Amygdala (tissue), 56 donors: ENCODE results near the gene C16orf74.

Experiments used
- DNase-seq, 56 donors: peaks; one replicate each; lab custom pipeline; 2025; lab: John Stamatoyannopoulos, UW

C16orf74 gene

DNA sequence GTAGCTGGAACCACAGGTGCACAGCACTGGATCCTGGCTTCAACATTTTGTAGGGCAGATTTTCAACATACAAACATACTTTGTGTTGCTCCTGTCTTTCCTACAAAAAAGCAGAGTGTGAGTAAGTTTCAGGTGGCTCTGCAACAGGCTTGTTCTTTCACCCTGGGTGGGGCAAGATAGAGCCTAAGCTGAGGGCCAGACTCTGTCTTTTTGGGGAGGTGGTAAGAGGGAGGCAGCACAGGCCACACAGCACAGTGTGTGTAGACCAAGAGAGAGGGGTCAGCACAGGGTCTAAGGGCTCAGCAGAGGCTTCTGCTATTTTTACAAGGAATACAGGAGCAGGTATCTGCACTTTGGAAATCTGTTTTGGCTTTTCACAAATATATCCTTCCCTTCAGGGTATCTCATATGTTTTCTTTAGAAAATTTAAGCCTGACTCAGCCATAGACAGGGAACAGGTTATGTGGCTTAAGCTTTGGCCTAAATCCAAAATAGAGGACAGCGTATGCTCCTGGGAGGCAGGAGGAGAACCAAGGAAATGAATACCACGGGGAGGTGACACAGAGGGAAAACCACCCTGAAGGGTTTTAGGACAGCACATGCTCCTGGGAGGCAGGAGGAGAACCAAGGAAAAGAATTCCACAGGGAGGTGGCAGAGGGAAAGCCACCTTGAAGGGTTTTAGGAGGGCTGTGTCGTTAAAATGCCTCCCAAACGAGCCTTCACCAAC lies 26.9 kb upstream of the C16orf74 start:
- DNase-seq, result no peak

DNA sequence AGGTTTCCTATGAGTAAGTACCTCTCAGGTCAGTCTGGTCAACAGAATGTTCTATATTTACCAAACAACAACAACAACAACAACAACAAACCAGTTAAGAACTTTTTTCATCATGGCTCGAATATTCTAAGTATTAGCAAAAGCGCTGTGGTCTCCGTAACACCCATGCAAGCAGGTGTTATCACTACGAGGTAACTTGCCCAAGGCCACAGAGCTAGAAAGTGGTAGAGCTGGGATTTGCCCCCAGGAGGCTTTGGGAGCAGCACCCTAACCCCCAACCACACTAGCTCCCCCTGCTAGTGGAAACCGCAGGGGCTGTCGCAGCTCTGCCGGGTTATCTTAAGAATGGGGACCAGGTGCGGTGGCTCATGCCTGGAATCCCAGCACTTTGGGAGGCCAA lies 23.9 kb upstream of the C16orf74 start:
- no peak for DNase-seq

DNA sequence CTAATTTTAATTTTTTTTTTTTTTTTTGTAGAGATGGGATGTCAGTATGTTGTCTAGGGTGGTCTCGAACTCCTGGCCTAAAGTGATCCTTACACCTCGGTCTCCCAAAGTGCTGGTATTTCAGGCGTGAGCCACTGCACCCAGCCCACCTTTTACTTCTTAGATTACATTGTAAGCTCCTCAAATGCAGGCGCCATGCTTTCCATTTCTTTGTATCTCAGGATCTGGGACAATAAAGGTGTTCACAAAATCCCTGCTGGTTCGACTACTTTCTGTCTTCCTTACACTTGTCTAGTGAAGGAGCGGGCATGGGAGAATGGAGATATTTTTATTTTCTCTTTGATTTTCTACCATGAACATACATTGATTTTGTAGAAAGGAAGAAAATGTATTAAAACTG lies 23.2 kb upstream of the C16orf74 start:
- no peak for DNase-seq

DNA sequence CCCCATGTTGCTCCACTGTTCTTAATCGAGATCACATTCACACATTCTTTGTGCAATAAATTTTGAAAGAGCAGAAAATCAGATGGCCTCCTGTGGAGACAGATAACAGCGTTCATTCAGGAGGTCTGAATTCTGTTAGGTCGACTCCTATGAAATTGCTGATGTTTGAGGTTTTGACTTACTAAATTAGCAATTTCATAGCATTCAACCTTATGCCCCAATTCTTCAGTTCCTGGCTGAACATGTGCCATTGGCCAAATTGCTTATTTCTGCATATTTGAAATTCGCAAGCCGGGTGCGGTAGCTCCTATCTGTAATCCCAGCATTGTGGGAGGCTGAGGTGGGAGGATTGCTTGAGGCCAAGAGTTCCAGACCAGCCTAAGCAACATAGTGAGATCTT lies 22.1 kb upstream of the C16orf74 start:
- DNase-seq, result no peak

DNA sequence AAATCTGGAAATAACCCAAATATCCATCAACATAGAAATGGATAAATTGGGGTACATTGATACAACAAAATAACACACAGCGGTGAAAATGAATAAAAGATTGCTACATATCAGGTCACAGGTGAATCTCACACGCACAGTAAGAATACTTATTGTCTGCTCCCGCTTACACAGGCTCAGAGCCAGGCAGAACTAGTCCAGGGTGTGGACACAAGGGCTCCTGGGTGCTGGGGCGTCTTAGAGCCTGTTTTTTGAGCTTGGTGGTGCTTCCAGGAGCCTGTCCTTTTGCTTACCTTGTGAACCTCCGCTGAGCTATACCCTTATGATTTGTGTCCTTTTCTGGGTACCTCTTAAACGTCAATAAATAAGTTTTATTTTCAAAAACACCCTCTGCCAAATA lies 19.8 kb upstream of the C16orf74 start:
- DNase-seq, result no peak

DNA sequence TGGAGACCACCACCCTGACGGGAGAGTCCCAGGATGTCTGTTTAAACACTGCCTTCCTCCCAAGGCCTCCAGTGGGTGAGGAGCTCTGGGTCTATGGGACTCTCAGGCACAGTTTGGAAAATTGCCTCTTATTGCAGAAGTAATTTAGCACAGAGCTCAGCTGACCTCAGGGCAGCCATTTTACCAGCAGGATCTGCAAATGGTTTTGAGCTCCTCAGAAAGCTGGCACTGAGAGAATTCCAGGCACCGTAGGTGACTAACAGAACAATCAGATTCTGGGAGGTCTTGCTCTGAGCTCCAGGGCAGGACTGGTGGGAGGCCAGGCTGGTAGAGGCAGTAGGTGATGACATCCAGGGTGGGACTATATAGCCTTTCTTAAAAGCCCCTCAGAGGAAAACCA lies 17.3 kb upstream of the C16orf74 start:
- DNase-seq, result no peak

DNA sequence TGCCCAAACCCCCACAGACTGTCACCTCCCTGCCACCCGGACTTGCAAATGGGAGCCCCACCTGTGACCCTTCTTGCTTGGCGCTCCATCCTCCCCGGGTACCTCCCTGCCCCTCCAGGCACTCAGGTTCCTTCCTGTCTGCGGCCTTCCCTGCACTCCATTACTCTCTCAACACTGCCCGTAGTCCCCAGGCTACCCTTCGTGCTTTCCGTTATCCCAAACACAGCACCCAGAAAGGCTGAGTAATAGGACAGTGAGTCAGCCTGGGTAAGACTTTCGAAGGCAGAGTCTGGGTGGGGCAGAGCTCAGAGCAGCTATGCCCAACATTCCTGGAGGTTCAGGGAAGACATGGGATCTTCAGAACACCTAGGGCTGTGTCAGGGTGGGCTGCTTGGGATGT lies 16.6 kb upstream of the C16orf74 start:
- no peak for DNase-seq

DNA sequence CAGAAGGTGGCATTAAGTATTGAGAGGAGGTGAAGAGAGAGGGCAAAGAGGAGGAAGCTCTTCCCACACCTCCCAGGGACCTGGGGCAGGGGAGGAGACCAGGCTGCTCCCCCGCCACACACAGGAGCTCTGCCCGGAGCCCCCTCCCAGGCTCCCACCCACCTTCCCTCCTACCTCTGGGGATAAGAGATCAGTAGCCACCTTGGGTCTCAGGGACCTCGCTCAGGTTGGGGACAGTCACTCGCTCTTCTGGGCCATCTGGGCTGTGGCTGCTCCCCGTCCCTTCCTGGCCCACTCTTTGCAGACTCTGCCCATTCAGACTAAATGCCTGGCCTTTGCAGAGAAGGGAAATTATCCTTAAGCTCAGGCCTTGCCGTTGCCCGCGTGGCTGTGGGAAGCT lies 14.9 kb upstream of the C16orf74 start:
- DNase-seq, result no peak

DNA sequence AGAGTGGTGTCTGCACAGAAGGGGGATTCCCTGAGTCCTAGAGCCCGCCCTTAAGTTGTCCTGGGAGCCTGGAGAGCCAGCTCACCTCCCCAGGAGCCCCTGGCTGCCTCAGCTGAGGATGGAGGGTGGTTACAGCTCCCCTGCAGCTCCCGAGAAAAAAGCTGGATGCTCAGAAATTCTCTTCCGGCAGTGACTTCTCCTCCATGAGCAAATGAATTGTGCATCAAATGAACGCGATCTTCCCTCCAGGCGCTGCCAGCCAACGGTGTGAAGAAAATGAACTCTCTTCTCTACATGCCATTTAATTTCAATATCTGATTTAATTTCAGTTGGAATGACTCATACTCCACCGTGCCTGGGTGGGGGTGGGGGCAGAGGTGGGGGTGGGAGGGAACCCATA lies 14.3 kb upstream of the C16orf74 start:
- DNase-seq, result no peak

DNA sequence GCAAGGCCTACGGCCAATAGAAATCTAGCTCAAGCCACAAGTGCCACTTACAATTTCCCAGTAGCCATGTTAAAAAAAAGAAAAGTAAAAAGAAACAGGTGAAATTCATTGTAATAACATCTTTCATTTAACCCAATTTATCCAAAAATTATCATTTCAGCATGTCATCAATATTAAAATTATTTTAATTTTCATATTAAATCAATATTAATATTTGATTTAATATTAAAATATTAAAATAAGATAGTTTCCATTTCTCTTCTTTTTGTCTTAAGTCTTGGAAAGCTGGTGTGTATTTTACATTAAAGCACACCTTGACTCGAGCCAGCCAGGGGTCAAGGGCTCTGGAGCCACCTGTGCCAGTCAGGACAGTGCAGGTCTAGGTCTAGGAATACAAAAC lies 12.7 kb upstream of the C16orf74 start:
- no peak for DNase-seq

DNA sequence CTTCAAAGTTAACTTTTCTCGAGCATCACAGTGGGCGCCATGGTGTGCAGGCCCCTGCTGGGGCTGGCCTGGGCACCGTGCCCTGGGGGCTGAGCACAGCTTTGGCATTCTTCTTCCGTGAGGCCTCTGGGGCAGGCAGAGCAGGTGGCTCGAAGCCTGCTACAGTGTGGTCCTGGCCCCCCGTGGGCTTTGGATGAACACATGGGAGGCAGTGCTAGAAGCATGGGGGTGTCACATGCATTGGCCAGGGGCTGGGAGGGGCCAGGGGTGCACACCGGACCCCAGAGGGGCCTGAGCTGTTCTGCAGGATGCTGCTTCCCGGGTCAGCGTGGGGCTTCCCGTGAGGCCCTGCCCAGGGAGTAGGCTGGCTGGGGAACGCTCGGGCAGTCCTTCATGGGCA lies 12.1 kb upstream of the C16orf74 start:
- DNase-seq, result no peak

DNA sequence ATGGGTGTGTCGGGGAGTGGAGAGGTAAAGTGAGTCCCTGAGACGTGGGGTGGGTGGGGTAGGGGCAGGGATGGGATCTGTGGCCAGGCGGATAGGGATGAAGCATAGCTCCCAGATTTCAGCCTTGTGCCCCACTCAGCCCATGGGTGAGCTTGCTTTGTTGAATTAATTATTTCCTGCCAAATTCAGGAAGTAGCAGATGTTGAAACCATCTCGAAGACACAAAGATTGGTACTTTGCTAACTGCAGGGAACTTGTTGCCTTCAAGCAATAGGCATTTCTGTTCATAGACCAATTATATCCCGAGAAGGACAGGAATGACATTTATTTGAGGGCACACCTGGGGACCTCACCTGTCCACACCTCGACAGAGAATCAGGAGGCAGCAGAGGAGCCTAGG lies 11.0 kb upstream of the C16orf74 start:
- no peak for DNase-seq

DNA sequence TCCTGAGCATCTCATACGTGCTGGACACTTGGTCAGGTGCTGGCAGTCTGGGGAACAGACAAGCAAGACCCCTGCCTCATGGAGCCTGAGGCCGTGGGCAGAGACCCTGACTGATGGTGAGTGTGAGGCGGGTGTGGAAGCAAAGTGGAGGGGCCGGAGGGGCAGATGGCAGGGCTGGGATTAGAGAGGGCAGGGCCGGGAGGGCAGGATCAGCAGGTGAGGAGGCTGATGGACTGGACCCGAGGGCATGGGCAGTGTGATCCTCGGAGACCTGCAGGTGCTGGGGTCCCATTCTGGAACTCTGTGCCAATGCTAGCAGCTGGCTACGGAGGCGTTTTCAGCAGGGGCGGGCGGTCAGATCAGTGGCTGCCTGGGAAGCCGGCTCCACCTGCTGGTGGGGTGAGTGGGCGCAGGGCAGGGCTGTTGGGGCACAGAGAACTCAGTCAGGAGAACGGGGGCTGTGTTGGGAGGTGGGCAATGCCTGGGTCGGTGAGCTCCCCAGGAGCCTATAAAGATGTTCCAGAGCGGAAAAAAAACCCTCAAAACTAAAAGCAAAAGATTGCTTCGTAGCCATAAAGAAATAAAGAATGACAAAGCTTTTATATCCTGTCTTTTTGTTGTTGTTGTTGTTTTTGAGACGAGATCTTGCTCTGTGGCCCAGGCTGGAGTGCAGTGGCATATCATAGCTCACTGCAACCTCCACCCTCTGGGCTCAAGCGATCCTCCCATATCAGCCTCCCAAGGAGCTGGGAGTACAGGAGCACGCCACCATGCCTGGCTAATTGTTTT lies 8.9 kb upstream of the C16orf74 start:
- no peak for DNase-seq

DNA sequence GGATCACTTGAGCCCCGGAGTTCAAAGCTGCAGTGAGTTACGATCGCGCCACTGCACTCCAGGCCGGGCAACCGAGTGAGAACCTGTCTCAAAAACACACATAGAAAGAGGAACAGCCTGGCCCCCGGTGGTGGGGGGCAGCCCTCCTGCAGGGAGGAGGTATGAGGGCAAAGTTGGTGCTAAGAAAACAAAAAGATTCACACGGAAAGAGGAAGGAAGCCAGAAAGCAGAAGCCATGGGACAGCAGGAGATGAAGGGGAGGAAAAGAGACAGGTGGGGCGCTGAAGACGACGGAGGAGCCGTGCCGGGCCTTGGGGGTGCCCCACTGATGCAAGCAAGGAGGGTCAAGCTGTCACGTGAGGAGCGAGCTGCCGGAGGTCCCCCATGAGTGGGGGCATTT lies 8.2 kb upstream of the C16orf74 start:
- no peak for DNase-seq

DNA sequence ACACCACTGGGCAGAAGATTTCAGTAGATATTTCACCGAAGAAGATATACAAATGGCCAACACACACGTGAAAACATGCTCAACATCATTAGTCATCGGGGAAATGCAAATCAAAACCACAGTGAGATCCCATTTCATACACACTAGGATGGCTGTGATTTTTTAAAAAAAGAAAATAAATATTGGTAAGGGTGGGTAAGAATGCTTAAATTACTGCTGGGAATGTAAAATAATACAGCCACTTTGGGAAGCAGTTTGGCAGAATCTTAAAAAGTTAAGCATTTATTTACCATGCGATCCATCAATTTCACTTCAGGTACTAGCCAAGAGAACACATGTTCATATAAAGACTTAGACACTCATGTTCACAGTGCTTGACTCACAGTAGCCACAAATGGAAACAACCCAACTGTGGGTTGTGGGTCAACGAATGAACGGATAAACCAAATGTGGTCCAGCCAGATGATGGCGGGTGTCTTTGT lies 6.5 kb upstream of the C16orf74 start:
- DNase-seq, result no peak

DNA sequence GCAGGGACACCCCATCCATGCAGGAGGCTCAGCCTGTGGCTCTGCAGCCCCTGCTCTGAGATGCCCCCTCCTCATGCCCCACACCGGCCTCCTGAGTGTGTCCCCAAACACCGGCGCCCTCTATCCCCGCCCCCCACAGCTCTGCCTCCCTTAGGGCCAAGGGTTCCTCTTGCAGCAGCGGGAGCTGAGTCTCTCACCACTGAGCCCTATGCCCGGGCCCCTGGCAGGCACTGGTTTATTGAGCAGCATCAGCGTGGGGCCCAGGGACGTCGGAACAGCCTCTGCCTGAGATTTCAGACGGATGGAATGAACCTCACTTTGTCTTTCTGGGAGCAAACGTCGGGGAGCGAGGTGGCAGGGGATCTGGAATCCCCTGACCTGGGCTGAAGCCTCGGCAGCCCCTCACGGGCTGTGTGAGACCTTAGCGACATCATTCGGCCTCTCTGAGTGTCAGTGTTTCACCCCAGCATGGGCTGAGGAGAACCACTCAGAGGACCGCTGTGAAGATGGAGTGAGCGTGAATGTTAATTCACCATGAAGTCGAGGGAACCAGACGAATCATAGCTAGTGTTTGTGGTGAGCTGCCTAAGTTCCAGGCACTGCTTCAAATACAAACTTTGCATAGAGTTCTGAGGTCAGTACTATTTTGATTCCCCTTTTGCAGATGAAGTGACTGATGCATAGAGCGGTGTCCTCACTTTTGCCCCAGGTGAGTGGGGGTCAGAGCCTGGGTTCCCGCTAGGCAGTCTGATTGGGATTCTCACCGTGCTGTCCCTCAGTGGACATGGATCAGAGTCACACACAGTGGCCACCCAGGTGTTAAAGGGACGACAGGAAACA lies 5.3 kb upstream of the C16orf74 start:
- DNase-seq, result no peak

DNA sequence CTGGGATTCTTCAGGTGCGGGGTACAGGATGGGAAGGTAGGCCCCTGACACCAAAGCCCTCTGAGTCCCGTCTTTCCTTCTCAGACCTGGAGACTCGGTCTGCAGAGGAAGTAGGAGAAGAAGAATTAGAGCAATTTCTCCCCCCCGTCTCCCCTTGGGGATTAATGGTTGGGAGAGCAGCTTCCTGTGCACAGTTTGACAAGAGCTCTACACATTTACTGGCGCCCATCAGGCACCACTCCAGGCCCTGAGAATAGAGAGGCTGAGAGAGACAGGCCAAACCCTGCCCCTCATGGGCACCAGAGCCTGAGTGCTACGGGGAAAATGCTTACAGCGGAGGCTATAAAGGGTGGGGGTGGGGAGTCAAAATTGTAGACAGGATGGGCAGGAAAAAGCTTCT lies 3.5 kb upstream of the C16orf74 start:
- DNase-seq, result peak in 2 of 56 donors; percentile 10 to 12

DNA sequence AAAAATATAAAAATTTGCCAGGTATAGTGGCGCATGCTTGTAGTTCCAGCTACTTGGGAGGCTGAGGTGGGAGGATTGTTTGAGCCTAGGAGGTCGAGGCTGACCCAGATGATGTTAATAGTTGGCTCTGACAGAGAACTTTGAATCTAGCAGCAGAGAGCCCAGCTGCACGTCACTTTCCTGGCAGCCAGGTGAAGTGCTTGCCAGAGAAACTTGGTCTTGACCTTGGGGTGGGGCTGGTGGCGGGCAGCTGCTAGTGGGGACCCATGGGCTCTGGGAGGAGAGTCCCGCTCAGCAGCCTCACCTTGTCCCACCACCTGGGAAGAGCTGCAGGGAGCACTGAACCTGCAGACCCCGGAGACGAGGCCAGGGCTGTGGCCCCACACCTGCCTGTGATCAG lies 3.1 kb upstream of the C16orf74 start:
- DNase-seq, result no peak

DNA sequence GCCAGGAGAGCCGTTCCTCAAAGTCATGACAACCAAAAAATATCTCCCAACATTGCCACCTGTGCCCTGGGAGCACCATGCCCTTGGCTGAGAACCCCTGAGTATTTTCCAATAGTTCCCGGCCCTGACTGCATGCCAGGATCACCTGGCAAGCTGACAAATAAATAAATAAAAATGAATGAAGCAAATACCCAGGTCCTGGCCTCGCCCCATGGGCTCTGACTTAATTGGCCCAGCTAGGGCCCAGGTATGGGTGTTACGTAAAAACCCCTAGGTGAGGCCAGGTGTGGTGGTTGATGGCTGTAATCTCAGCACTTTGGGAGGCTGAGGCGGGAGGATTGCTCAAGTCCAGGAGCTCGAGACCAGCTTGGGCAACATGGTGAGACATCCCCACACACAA lies 2.7 kb upstream of the C16orf74 start:
- no peak for DNase-seq

DNA sequence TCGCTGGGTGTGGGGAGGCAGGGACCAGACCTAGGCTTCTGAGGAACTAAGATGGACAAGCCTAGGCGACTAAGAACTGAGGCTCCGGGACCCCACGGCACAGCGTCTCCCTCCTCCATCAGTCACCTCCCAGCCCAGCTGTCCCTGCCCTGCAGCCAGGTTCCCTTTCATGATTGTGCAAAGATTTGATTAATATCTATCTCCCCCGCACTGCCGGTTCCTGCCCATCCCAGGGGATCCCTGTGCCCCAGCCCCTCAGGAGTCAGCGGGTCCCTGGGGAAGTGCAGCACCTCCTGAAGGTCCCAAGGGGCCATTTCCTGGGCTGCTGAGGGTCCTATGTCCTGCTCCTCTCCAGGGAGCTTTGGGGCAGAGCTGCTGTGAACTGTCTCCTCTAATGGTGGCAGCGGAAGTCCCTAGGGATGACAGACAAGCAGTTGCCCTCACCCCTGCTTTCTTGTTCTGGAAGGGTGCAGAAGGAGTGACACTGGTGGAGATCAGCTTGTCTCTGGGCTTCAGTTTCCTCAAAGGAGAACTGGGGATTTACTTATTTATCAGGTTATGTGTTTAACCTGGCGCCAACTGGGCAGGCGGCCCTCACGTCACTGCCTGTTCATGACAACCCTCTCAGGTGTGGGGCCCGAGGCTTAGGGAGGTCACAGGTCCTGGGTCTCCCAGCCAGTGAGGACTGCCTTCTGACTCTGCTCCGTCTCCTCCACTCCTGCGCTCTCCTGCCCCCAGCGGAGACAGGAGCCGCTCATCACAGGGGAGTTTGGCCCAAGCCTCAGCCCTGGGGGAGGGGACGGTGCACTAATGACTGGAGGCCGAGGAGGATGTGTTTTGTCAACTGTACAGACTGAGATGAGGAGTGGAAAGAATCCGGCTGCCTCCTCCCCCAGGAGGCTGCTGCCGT lies 1.9 kb upstream of the C16orf74 start:
- no peak for DNase-seq
